Endothelial cell (in vitro differentiated cells): ENCODE data around the gene CCDC3. TPM values are rescaled to one million over a fixed set of nuclear protein-coding genes. Genes with fewer than 3 reads are reported as not detected.
"Not testable (repeated sequence)": the region's sequence is repeated elsewhere in the genome, so short reads cannot be mapped to it uniquely, and the experiment has no call there.

Source experiments
- DNase-seq: peaks from one replicate; pipeline ENCODE4 v3.0.0; 2021; ENCODE audit warnings: low spot score
- H3K27ac Mint-ChIP-seq: one replicate; pipeline ENCODE4 v1.8.0; 2021; ENCODE audit warnings: mixed read lengths, inconsistent platforms; ENCODE audit not compliant: unreplicated experiment
- H3K27me3 Mint-ChIP-seq: one replicate; pipeline ENCODE4 v1.8.0; 2021; ENCODE audit warnings: mild to moderate bottlenecking, moderate library complexity, mixed read lengths, inconsistent platforms; ENCODE audit not compliant: unreplicated experiment
- H3K36me3 Mint-ChIP-seq: one replicate; pipeline ENCODE4 v1.8.0; 2021; ENCODE audit warnings: mild to moderate bottlenecking, low read depth, mixed read lengths, inconsistent platforms; ENCODE audit not compliant: unreplicated experiment
- H3K4me1 Mint-ChIP-seq: one replicate; pipeline ENCODE4 v1.8.0; 2021; ENCODE audit warnings: mild to moderate bottlenecking, mixed read lengths, inconsistent platforms; ENCODE audit not compliant: unreplicated experiment
- H3K4me3 Mint-ChIP-seq: one replicate; pipeline ENCODE4 v1.8.0; 2021; ENCODE audit warnings: mild to moderate bottlenecking, mixed read lengths, inconsistent platforms; ENCODE audit not compliant: unreplicated experiment
- H3K9me3 Mint-ChIP-seq: one replicate; pipeline ENCODE4 v1.8.0; 2021; ENCODE audit warnings: mixed read lengths, inconsistent platforms; ENCODE audit not compliant: unreplicated experiment
- CTCF ChIP-seq: fragments of 200-600 bp; sonication (generic); IDR thresholded peaks from one replicate; pipeline ENCODE4 v1.5.0; 2021; ENCODE audit warnings: antibody characterized with exemption; ENCODE audit not compliant: unreplicated experiment
- total RNA-seq: library from RNA; stranded (reverse); fragmentation: NEBNext Ultra II Directional; extraction: Animal tissue kit (Norgen Biotek cat#: 25700); gene quantifications from one replicate; pipeline ENCODE4 v1.2.1, GENCODE V29; 2021; ENCODE audit not compliant: unreplicated experiment

CCDC3 gene
- total RNA-seq, 1 donor from 2014 or later, result 26.1 TPM

GRCh38 chr10:13037832-13038231 is 36.3 kb upstream of the CCDC3 start:
- Mint-ChIP-seq H3K27ac (no peak overlapping the region), H3K36me3 (no peaks in the 10 kb centered on the region)
- no peak for TF ChIP-seq CTCF

GRCh38 chr10:13036841-13037240 is 35.3 kb upstream of the CCDC3 start:
- Mint-ChIP-seq H3K27ac (no peak overlapping the region), H3K27me3 (peaks cover 3% of the 10 kb centered on the region), H3K36me3 (no peaks in the 10 kb centered on the region), H3K4me3 (no peak overlapping the region), H3K9me3 (no peaks in the 10 kb centered on the region), H3K4me1 (no peaks in the 10 kb centered on the region)
- DNase-seq, result no peak
- TF ChIP-seq CTCF, result no peak

More at GRCh38 chr10:13037832-13038231, 36.3 kb upstream of the CCDC3 start:
- no peak for DNase-seq
- Mint-ChIP-seq H3K4me3 (no peak overlapping the region), H3K4me1 (no peaks in the 10 kb centered on the region), H3K27me3 (peaks cover 3% of the 10 kb centered on the region), H3K9me3 (no peaks in the 10 kb centered on the region)

- not testable (repeated sequence) for DNase-seq, H3K4me1 Mint-ChIP-seq, H3K4me3 Mint-ChIP-seq, H3K27me3 Mint-ChIP-seq, H3K36me3 Mint-ChIP-seq, H3K27ac Mint-ChIP-seq, H3K9me3 Mint-ChIP-seq
Measured at GRCh38 chr10:13035731-13036130, 34.2 kb upstream of the CCDC3 start.

- Mint-ChIP-seq H3K9me3 (no peaks in the 10 kb centered on the region), H3K27ac (no peak overlapping the region), H3K27me3 (peaks cover 9% of the 10 kb centered on the region), H3K4me1 (no peaks in the 10 kb centered on the region), H3K4me3 (no peak overlapping the region), H3K36me3 (peaks cover 3% of the 10 kb centered on the region)
- no peak for DNase-seq
- TF ChIP-seq CTCF, result no peak
Measured at GRCh38 chr10:13026873-13027272, 25.4 kb upstream of the CCDC3 start.

- Mint-ChIP-seq H3K4me1 (no peaks in the 10 kb centered on the region), H3K36me3 (peaks cover 3% of the 10 kb centered on the region), H3K9me3 (no peaks in the 10 kb centered on the region), H3K27me3 (peaks cover 6% of the 10 kb centered on the region), H3K27ac (no peak overlapping the region), H3K4me3 (no peak overlapping the region)
- DNase-seq, result no peak
- no peak for TF ChIP-seq CTCF
Measured at GRCh38 chr10:13023754-13024153, 22.2 kb upstream of the CCDC3 start.

- H3K9me3 Mint-ChIP-seq, result no peaks in the 10 kb centered on the region
- TF ChIP-seq CTCF, result no peak
- peaks cover 11% of the 10 kb centered on the region for H3K4me1 Mint-ChIP-seq
- H3K36me3 Mint-ChIP-seq, result no peaks in the 10 kb centered on the region
- no peak overlapping the region for H3K27ac Mint-ChIP-seq
- no peak for DNase-seq
- H3K4me3 Mint-ChIP-seq, result no peak overlapping the region
- H3K27me3 Mint-ChIP-seq, result peaks cover 2% of the 10 kb centered on the region
Measured at GRCh38 chr10:13019280-13019679, 17.8 kb upstream of the CCDC3 start.
